Heart right ventricle (tissue), 16 donors: ENCODE results near the gene SMIM35. TPM values are rescaled to one million over a fixed set of nuclear protein-coding genes. Genes with fewer than 3 reads are reported as not detected.
A peak's percentile ranks its signal among the peaks of the same experiment; 100 is the strongest.

Source experiments
- ATAC-seq, 8 donors: fragments of 200-7000 bp; cut with Tn5 transposase; one replicate each; pipeline ENCODE4 v1.9.1; 2020; ENCODE audit warnings: mild to moderate bottlenecking in 8 of 8, moderate library complexity in 8 of 8, moderate number of reproducible peaks in 1 of 8
- DNase-seq, 2 donors: peaks; one replicate each; pipeline ENCODE4 v3.0.0-alpha.2; 2020
- H3K27ac ChIP-seq, 10 donors: fragments of 200-600 bp; sonication (generic) in 2 of 10; one replicate each; pipeline versions ENCODE4 v1.5.0 to v1.8.0; 2020 to 2022; ENCODE audit warnings: mild to moderate bottlenecking in 3 of 10
- H3K27me3 ChIP-seq, 7 donors: fragments of 200-600 bp; one replicate each; pipeline ENCODE4 v1.8.0; 2021 to 2022; ENCODE audit warnings: mild to moderate bottlenecking in 2 of 7
- H3K36me3 ChIP-seq, 9 donors: fragments of 200-600 bp; sonication (generic) in 1 of 9; one replicate each; pipeline versions ENCODE4 v1.5.0 to v1.8.0; 2020 to 2022; ENCODE audit warnings: mild to moderate bottlenecking in 2 of 9
- H3K4me1 ChIP-seq, 9 donors: fragments of 200-600 bp; sonication (generic) in 1 of 9; one replicate each; pipeline versions ENCODE4 v1.5.0 to v1.8.0; 2020 to 2022; ENCODE audit warnings: mild to moderate bottlenecking in 4 of 9
- H3K4me3 ChIP-seq, 10 donors: fragments of 200-600 bp; sonication (generic) in 2 of 10; one replicate each; pipeline versions ENCODE4 v1.5.0 to v1.8.0; 2020 to 2022; ENCODE audit warnings: mild to moderate bottlenecking in 7 of 10, moderate library complexity in 2 of 10
- H3K9me3 ChIP-seq, 11 donors: fragments of 200-600 bp in 10 of 11; sonication (generic) in 2 of 11; one replicate each; pipeline versions ENCODE4 v1.5.0 to v1.8.0; 2013 to 2022; ENCODE audit warnings: mild to moderate bottlenecking in 2 of 11, control low read depth in 1 of 11, moderate library complexity in 1 of 11
- WGBS, 2 donors: extraction: QIAGEN DNeasy Blood & Tissue Kit; methylation state at CpG; one replicate each; pipeline ENCODE4 v1.1.7; 2013; ENCODE audit warnings: inconsistent platforms in 1 of 2; 5-methylcytosine and 5-hydroxymethylcytosine counted together
- intact Hi-C, 10 donors: fragments of 100-400 bp; cut with DNase I; formaldehyde crosslinking; loops; one replicate each; pipeline versions ENCODE4 v1.11.1 to v1.14.2; 2022
- polyA plus RNA-seq, 2 donors: library from polyadenylated mRNA; stranded (reverse); fragments of 200-250 nt; gene quantifications; one replicate each; pipeline ENCODE4 v1.2.3, GENCODE V29; 2013
- total RNA-seq, 10 donors: library from RNA; stranded (reverse); fragmentation: NEBNext Ultra II Directional in 3 of 10; extraction: Animal tissue kit (Norgen Biotek cat#: 25700) in 3 of 10; gene quantifications; one replicate each; pipeline versions ENCODE4 v1.2.1 to v1.2.4, GENCODE V29; 2021 to 2023
- TF ChIP-seq, protein P1 (sequence below), 9 donors: fragments of 200-600 bp; sonication (generic) in 2 of 9; IDR thresholded peaks; one replicate each; pipeline versions ENCODE4 v1.5.0 to v1.8.0; 2021 to 2022; ENCODE audit warnings: antibody characterized with exemption in 9 of 9, mild to moderate bottlenecking in 5 of 9, moderate library complexity in 1 of 9
- donor health status: Arrhythmogenic right ventricular cardiomyopathy.
- donor health status: ischemic (EF 13 %, LVEDD 7.1; RV severe dilation, severe dysfunction).
- donor health status: healthy with polysubstance abuse.
- donor health status: DM: no; HTN: yes; CAD: no.
- donor health status: DM: no; HTN: no; CAD: no.
- donor health status: ischemic (EF 25% LVEDD 6.9; RV normal size, moderate dysfunction).
- donor health status: ischemic (EF 25% LVEDD 5.7; RV mildly dilated, moderate dysfunction).
- donor health status: healthy.
- donor health status: DM: yes; HTN: yes; CAD: no.
- donor health status: Ischemic cardiomyopathy.
- donor health status: ischemic (EF 35%, LVEDD 5.7; RV mildly dilated, moderate dysfunction).
- donor health status: nonischemic (EF 11% LVEDD 7.7; RV severe dilation, severe dysfunction).
- donor health status: DM: yes; HTN: yes; CAD: no.
- donor health status: PGD.
- donor health status: ischemic (EF 29% LVEDD 5.4; RV normal size, mild dysfunction).
- donor health status: nonischemic (EF 23%, LVEDD 6.1; RV moderate dilation, normal function).

The SMIM35 gene
- total and polyA plus RNA-seq, 12 donors = not detected

DNA sequence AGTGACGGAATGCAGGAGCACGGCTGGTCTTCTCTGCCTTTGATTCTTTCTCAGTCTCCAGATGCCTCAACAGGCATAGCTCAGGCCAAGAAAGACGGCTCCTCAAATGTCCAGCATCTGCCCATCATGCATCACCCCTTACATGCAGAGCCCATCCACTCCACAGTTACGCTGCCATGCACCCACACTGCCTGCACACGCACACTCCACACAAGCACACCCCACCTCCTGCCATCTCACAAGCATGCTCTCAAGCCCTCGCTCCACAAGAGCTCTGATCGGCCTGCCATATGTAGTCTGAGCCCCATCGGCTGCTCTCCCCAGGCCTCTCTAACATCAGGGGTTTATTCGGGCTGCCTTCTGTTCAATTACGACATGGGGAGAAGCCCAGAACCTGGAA is 47.1 kb upstream of the SMIM35 start:
- DNase-seq (no peak), ATAC-seq (no peak)
- 90 to 93% methylated on average over 10 of the region's 10 CpGs for WGBS, 2 donors
- Histone ChIP-seq H3K4me3 (no peak overlapping the region), H3K4me1 (peaks cover 0 to 13% (median 5%) of the 10 kb centered on the region in 9 donors), H3K9me3 (no peaks in the 10 kb centered on the region), H3K27ac (no peak overlapping the region), H3K36me3 (peaks cover 0 to 8% (median 0%) of the 10 kb centered on the region in 9 donors), H3K27me3 (no peaks in the 10 kb centered on the region)
- TF ChIP-seq, protein P1, sequence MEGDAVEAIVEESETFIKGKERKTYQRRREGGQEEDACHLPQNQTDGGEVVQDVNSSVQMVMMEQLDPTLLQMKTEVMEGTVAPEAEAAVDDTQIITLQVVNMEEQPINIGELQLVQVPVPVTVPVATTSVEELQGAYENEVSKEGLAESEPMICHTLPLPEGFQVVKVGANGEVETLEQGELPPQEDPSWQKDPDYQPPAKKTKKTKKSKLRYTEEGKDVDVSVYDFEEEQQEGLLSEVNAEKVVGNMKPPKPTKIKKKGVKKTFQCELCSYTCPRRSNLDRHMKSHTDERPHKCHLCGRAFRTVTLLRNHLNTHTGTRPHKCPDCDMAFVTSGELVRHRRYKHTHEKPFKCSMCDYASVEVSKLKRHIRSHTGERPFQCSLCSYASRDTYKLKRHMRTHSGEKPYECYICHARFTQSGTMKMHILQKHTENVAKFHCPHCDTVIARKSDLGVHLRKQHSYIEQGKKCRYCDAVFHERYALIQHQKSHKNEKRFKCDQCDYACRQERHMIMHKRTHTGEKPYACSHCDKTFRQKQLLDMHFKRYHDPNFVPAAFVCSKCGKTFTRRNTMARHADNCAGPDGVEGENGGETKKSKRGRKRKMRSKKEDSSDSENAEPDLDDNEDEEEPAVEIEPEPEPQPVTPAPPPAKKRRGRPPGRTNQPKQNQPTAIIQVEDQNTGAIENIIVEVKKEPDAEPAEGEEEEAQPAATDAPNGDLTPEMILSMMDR (IDR thresholded peaks at IDR 0.05) = no peak
- intact Hi-C loops = no loop called here

- TF ChIP-seq, protein P1 (IDR thresholded peaks at IDR 0.05) = no peak
- Histone ChIP-seq H3K27me3 (no peaks in the 10 kb centered on the region), H3K27ac (no peak overlapping the region), H3K9me3 (no peaks in the 10 kb centered on the region), H3K4me1 (peaks cover 0 to 19% (median 5%) of the 10 kb centered on the region in 9 donors), H3K36me3 (peaks cover 0 to 6% (median 0%) of the 10 kb centered on the region in 9 donors), H3K4me3 (no peak overlapping the region)
- WGBS, 2 donors = 82 to 86% methylated on average over 15 of the region's 15 CpGs
- intact Hi-C loops = no loop called here
- ATAC-seq (no peak), DNase-seq (no peak)
Measured at GRCh38 chr11:118132385-118133151, 45.8 kb upstream of the SMIM35 start.

DNA sequence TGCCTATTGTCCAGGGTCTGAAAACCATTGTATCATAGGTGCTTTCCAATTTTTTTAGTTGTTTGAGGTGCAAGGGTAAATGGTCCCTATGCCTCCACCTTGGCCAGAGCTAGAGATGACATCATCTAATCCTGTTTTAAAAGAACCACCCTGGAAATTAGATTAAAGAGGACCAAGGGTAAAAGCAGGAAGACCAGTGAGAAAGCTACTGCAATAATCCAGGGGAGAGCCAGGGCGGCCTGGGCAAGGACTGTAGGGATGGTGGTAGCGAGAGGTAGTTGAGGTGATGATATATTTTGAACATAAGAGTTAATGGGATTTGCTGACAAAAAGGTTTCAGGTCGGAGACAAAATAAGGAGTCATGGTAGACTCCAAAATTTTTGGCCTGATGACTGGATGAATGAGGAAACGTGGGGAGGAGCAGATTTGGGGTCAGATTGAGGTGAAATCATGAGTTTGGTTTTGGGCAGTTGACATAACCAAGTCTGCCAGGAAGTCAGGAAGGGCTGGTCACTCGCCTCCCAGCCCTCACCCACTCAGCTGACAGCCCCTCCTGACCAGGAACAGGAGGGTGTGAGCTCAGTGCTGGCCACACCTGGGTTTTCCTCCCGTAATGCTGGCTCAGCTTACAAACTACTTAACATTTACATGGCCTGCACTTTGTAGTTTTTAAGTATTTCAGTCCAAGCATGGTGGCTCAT is 42.9 kb upstream of the SMIM35 start:
- Histone ChIP-seq H3K4me1 (peaks cover 0 to 19% (median 5%) of the 10 kb centered on the region in 9 donors), H3K9me3 (no peaks in the 10 kb centered on the region), H3K36me3 (no peaks in the 10 kb centered on the region), H3K27me3 (no peaks in the 10 kb centered on the region), H3K27ac (no peak overlapping the region), H3K4me3 (no peak overlapping the region)
- no peak for DNase-seq
- ATAC-seq = peak in 5 of 8 donors; percentile 26 to 53 (median 52)
- WGBS, 2 donors = 64 to 69% methylated on average over 6 of the region's 6 CpGs
- intact Hi-C loops = no loop called here
- TF ChIP-seq, protein P1 (IDR thresholded peaks at IDR 0.05) = no peak

DNA sequence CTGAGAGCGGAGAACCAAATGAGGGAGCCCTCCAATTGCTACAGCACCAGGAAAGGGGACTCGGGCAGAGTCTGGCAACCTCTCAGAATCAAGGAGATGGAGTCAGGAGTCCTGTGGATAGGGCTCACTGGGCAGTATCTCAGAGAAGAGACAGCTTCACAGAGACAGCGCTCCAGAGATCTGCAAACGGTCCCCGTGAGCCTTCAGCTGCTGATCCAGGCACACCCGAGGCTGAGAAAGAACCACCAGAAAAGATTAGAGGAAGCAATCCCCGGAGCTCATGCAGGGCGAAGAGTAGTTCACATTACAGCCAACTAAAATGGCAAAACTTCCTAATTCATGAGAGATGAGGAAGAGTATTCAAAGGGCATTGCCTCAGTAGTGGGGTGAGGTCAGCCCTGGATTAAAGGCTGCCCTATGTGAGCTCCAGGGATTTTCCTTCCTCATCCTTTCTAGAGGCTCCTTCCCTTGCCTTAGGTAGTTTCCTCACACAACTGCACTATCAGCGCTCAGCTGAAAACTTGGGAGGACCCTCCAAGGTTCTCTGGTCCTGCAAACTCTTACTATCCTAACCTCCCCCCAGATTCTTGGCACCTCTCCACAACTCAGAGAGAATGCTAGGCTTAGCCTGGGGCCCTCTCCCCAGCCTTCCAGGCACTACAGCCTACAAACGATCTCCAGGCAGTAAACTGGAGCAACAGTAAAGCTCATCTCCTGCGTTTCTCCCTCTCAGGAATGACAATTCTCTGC is 42.1 kb upstream of the SMIM35 start:
- Histone ChIP-seq H3K27ac (no peak overlapping the region), H3K27me3 (no peaks in the 10 kb centered on the region), H3K36me3 (no peaks in the 10 kb centered on the region), H3K4me1 (peaks cover 0 to 19% (median 5%) of the 10 kb centered on the region in 9 donors), H3K9me3 (no peaks in the 10 kb centered on the region), H3K4me3 (no peak overlapping the region)
- DNase-seq (no peak), ATAC-seq (peak in 5 of 8 donors; percentile 18 to 57 (median 34))
- intact Hi-C loops = no loop called here
- TF ChIP-seq, protein P1 (IDR thresholded peaks at IDR 0.05) = no peak
- 59 to 60% methylated on average over 11 of the region's 11 CpGs for WGBS, 2 donors
